Lower leg skin (tissue), 3 donors: ENCODE measurements around the gene B4GALT4.

Source experiments
- POLR2A ChIP-seq, 2 donors: fragments of 450-650 bp; IDR thresholded peaks; one replicate each; pipeline ENCODE4 v1.6.1; 2016 to 2017; ENCODE audit warnings: antibody characterized with exemption in 2 of 2, mild to moderate bottlenecking in 1 of 2, moderate library complexity in 1 of 2
- TF ChIP-seq, protein P1 (sequence below), 3 donors: fragments of 450-650 bp; IDR thresholded peaks; one replicate each; pipeline ENCODE4 v1.5.1; 2016; ENCODE audit warnings: antibody characterized with exemption in 3 of 3, mild to moderate bottlenecking in 3 of 3, moderate library complexity in 2 of 3

- TF ChIP-seq, protein P1, sequence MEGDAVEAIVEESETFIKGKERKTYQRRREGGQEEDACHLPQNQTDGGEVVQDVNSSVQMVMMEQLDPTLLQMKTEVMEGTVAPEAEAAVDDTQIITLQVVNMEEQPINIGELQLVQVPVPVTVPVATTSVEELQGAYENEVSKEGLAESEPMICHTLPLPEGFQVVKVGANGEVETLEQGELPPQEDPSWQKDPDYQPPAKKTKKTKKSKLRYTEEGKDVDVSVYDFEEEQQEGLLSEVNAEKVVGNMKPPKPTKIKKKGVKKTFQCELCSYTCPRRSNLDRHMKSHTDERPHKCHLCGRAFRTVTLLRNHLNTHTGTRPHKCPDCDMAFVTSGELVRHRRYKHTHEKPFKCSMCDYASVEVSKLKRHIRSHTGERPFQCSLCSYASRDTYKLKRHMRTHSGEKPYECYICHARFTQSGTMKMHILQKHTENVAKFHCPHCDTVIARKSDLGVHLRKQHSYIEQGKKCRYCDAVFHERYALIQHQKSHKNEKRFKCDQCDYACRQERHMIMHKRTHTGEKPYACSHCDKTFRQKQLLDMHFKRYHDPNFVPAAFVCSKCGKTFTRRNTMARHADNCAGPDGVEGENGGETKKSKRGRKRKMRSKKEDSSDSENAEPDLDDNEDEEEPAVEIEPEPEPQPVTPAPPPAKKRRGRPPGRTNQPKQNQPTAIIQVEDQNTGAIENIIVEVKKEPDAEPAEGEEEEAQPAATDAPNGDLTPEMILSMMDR (IDR thresholded peaks at IDR 0.05), result no peak
- no peak for TF ChIP-seq POLR2A (IDR thresholded peaks at IDR 0.05)
Observed at GRCh38 chr3:119238363-119238762, 2.3 kb downstream of the B4GALT4 start.
